HG03064 (cell line): ENCODE data around the gene RAP1GAP2.

Experiments
- ATAC-seq: cut with Tn5 transposase; IDR thresholded peaks from one replicate; pipeline ENCODE4 v1.9.1; 2021; ENCODE audit warnings: low read depth; ENCODE audit not compliant: unreplicated experiment

The RAP1GAP2 gene

DNA sequence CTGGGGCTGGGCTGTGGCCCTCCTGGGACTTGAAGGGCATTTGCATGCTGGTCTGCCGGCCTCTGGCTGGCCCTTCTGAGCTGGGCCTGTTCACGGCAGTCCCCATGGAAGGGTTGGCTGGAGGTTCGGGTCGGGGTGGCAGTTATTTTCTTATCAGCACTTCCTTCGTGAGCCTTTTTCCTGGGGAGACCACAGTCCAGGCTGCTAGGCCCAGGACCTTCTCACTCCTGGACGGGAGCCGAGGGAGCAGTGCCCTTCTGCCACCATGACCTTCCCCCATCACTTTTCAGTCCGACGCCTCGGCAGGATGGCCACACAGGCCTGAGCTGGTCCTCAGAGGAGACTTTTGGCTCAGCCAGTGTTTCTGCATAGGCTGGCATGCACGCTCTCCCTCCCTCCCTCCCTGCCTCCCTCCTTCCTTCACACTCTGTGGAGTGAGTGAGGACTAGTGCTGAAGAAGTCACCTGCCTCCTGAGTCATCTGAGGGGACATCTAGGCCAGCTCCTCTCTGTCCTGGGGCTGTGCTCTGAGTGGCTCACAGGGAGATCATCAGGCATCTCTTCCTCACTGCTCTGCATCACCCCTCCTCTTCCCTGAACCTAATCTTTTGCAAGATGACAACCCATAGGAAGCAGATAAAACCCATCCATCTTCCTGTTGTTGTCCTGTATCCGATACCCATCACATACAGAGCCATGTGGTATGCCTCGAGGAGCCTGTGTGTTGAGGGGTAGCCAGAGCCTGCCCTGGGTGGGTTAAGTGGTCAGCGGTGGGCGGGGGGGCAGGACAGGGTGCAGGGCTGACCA is 109.7 kb downstream of the RAP1GAP2 start:
- ATAC-seq, result no peak

- ATAC-seq, result no peak
These were observed 110.7 kb downstream of the RAP1GAP2 start for GRCh38 chr17:2906901-2907300.

DNA sequence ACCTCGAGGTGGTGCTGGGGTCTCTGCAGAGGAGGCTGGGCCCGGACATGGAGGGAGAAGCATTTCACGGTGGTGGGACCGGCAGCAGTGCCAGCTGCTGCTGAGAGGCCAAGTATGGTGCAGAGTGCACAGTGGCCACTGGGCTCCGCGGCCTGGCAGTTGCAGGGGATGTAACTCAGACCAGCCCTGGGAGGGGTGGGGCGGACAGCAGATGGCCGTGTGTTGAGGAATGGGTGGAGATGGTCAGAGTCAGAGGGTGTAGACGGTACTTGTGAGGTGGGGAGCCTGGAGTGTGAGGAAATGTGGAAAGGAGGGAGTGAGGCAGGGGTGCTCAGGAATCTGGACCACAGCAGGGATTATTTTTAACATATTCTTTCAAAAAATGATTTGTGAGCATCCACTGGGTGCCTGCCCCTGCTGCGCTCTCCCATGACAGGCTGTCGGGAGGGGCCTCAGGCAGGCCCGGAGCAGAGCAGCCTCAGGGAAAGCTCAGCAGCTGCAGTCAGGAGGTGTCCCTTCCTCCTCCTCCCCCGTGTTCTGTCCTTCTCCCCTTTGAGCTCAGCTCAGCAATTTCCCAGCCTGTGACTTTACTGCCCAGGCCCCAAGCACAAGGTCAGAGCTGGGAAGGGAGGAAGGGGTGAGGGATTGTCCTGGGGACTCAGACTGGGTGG is 113.1 kb downstream of the RAP1GAP2 start:
- ATAC-seq, result no peak

- no peak for ATAC-seq
These were observed 113.6 kb downstream of the RAP1GAP2 start for GRCh38 chr17:2909846-2910234.

DNA sequence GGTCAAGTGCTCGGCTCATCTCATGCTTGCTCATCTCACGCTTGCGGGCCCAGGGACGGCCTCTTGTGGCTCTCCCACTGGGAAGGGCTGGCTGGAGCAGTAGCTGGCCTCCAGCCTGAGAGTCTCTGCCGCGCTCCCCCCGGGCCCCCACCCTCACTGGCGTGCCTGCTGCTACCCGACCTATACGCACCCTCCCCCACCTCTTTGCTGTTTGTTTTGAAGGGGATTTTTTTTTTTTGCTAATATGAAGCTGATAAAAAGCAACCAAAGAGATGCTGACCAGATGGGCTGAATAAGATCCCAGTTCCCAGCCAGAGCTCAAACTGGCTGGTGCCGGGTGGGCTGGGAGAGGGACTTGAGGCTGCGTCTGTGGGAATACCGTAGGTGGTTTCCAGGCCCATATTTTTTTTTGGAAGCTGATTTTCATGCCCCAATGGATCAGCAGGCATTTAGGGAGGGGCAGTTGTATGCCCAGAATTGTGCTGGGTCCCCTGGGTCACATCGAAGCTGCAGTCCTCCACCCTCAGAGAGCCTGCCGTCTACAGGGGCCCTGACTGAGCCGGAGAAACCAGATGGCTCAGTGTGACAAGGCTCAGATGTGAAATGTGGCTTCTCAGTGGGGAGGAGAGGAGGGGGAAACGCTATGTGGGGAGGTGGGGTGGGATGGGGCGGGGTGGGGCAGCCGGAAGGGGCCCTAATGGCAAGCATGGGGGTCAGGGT is 115.0 kb downstream of the RAP1GAP2 start:
- no peak for ATAC-seq

- ATAC-seq, result no peak
These were observed 115.5 kb downstream of the RAP1GAP2 start for GRCh38 chr17:2911755-2912111.

DNA sequence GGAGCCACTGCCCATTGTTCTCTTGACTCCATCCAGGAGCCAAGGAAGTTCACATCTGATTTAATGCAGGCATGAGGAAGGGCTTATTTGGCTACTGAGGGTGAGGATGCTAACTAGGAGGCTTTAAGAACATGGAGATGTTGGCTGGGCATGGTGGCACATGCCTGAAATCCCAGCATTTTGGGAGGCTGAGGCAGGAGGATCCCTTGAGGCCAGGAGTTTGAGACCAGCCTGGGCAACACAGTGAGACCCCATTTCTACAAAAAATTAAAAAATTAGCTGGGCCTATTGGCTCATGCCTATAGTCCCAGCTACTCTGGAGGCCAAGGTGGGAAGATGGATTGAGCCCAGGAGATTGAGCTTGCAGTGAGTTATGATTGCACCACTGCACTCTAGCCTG is 116.5 kb downstream of the RAP1GAP2 start:
- ATAC-seq, result no peak

GRCh38 chr17:2916461-2916860 is 120.2 kb downstream of the RAP1GAP2 start:
- no peak for ATAC-seq

- ATAC-seq, result no peak
These were observed 125.2 kb downstream of the RAP1GAP2 start for GRCh38 chr17:2921443-2921842.

DNA sequence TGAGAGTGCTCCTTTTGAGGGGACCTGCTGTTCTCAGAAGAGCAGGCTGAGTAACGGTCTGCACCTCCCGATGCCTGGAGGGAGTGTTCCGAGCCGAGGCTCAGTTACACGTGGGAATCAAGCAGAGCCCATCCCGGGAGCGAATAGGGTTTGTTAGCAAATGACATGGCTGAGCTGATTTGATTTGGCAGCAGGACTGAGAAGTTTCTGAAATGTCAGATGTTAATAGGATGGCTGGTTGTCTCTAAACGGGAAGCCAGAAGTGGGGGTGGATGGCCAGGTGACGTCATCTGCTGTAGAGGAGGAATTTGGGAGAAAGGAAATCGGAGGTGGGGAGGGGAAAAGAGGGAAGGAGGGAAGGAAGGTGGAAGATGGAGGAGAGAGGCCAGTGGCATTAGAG is 128.0 kb downstream of the RAP1GAP2 start:
- no peak for ATAC-seq

DNA sequence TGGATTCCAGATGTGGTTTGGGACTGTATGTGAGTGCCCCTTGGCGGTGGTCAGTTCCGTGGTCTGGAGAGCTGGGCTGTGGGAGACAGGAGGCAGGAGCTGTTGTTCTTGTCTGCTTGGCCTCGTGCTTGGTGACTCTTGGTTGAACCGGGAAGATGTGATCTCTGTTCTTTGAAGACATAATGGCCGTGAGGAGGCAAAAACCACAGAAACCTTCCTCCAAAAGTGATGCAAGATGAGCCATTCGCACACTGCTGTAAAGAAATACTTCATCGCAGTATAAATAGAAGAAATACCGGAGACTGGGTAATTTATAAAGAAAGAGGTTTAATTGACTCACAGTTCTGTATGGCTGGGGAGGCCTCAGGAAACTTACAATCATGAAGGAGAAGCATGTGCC is 128.8 kb downstream of the RAP1GAP2 start:
- no peak for ATAC-seq

- no peak for ATAC-seq
These were observed 129.9 kb downstream of the RAP1GAP2 start for GRCh38 chr17:2926019-2926650.

DNA sequence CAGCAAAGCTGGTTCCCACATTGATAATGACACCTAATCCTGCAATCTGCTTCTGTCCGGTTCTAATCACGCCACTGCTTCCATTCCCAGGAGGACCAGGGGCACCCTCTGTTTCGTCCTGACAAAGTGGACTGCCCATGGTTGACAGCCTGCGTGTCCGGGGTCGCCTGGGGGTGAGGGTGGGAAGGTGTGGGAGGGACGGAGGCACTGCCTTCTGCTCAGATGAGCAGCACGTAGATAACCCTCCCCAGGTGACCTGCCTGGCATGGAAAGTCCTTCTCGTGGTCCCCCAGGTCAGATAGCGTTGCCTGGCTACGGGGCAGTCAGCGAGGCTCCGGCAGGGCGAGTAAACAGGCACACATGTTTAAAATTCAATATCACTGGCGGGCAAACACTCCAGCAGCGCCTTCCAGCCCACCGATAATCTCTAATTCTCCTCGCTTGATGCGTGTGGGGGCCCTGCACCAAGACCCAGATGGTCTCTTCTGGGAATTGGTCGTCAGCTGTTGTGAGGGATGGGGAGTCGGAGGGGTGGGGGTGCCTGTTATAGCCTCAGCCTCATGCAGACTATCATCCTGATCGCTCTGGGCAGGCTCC is 132.2 kb downstream of the RAP1GAP2 start:
- no peak for ATAC-seq

GRCh38 chr17:2929881-2930533 is 133.8 kb downstream of the RAP1GAP2 start:
- no peak for ATAC-seq

DNA sequence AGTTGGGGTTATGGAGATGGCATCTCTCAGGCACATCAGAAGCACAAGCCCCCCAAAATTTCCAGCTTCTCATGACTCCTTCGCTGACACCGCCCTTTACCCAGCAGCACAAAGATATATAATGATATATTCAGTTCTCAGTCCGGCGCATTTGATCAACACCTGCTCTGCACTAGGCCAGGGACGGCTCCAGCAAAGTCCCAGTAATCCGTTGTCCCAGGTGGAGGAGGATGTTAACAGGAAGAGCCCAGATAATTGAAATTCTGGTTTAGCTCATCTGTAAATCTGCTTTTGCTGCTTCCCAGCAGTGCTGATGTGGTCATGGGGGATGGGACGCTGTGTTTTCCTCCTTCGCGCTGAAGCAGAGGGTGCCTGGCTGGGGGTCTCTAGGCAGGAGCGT is 135.6 kb downstream of the RAP1GAP2 start:
- no peak for ATAC-seq

- no peak for ATAC-seq
These were observed 136.7 kb downstream of the RAP1GAP2 start for GRCh38 chr17:2932946-2933345.

DNA sequence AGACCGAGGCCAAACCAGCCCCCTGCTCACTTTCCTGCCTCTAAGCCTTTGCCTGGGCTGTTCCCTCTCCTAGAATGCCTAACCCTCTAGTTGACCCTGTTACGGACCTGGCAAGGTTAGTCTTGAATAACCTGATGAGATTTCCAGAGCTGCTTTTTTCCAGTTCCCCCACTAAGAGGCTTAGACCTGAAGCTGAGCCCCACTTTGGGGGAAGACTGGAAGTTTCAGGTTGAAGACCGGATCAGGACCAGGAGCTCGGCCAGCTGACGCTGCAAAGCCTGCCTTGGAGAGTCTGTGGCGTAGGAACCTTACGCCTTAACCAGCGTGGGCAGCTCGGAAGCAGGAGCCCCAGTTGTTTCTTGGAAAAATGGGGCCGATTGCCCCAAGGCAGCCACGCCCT is 137.4 kb downstream of the RAP1GAP2 start:
- no peak for ATAC-seq

DNA sequence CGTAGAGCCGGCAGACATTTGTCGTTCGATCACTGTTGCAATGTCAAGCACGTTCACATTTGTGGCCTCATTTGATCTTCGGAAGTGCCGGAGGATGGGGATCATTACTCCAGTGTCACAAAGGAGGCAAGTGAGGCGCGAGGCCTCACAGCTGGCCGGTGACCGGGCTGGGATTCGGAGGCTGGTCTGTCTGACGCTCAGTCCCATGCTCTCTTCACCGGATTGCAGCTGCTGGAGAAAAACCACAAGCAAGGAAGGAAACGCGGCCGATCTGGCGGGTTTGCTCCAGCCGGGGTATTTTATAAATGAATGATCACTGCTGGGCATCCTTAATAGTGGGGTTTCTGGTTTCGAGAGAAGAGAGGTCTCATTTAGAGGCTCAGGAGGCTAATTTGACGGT is 139.4 kb downstream of the RAP1GAP2 start:
- ATAC-seq, result no peak

DNA sequence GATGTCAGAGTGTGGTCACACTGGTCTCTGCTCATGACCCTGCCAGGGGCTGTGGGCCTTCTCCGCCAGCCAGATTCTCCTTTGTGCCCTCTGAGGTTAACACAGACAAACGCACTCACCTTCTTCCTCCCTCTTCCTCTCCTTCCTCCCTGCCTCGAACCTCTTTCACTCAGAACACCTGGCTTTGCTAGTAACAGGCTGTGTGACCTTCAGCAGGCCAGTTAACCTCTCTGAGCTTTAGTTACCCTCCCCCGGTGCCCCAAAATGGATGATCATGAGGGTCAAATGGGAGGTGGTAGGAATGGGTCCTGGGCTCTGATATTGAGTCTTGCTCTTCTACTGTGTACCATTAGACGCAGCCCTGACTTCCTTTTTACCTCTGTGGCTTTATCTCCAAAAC is 140.1 kb downstream of the RAP1GAP2 start:
- no peak for ATAC-seq

DNA sequence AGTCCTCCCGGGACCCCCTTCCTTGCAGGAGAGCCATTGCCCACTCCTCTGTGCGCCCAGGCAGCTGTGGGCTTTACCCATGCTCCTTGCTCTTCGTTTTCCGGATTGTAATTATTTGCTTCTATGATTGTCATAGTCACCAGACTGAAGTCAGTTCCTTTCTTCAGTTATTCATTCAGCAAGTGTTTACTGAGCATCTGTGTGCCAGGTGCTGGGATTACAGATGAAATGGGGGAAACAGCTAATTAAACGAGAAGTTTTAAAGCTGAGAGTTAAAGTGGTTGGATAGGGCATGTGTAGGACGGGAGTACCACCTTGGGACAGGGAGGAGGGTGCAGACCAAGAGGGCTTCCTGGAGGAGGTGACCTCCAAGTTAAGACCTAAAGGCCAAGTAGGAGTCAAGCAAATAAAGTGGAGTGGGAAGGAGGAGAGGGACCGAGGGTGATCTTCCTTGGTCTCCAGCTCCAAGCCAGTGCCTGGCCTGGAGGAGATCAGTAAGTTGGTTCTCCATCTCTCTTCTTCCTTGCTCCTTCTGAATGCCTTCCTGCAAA is 140.6 kb downstream of the RAP1GAP2 start:
- ATAC-seq, result no peak
